AG08395 (cell line): ENCODE data around the gene RTEL1.
"Not testable (repeated sequence)": the region's sequence is repeated elsewhere in the genome, so short reads cannot be mapped to it uniquely, and the experiment has no call there.

Experiments used
- DNase-seq: peaks from one replicate; pipeline ENCODE4 v3.0.0; 2012; ENCODE audit warnings: mixed read lengths, low spot score

RTEL1 gene

GRCh38 chr20:63671695-63672094 is 13.6 kb downstream of the RTEL1 start:
- DNase-seq: not testable (repeated sequence)

- no peak for DNase-seq
Observed at GRCh38 chr20:63672666-63673065, 14.6 kb downstream of the RTEL1 start.

GRCh38 chr20:63673951-63674350 is 15.8 kb downstream of the RTEL1 start:
- no peak for DNase-seq

- DNase-seq: no peak
Observed at GRCh38 chr20:63675681-63676368, 17.7 kb downstream of the RTEL1 start.

GRCh38 chr20:63678071-63678470 is 20.0 kb downstream of the RTEL1 start:
- no peak for DNase-seq

- no peak for DNase-seq
Observed at GRCh38 chr20:63678667-63679465, 20.8 kb downstream of the RTEL1 start.

GRCh38 chr20:63679799-63680305 is 21.7 kb downstream of the RTEL1 start:
- DNase-seq: no peak

- no peak for DNase-seq
Observed at GRCh38 chr20:63680427-63680826, 22.3 kb downstream of the RTEL1 start.

- DNase-seq: no peak
Observed at GRCh38 chr20:63680857-63681608, 22.9 kb downstream of the RTEL1 start.

- DNase-seq: no peak
Observed at GRCh38 chr20:63681609-63682142, 23.6 kb downstream of the RTEL1 start.

GRCh38 chr20:63682384-63683139 is 24.4 kb downstream of the RTEL1 start:
- DNase-seq: peak; percentile 93

- no peak for DNase-seq
Observed at GRCh38 chr20:63685269-63686026, 27.3 kb downstream of the RTEL1 start.

- DNase-seq: no peak
Observed at GRCh38 chr20:63686094-63686491, 28.0 kb downstream of the RTEL1 start.

GRCh38 chr20:63686492-63687321 is 28.6 kb downstream of the RTEL1 start:
- DNase-seq: peak; percentile 83

- no peak for DNase-seq
Observed at GRCh38 chr20:63687419-63688178, 29.5 kb downstream of the RTEL1 start.

- no peak for DNase-seq
Observed at GRCh38 chr20:63688228-63689045, 30.3 kb downstream of the RTEL1 start.

GRCh38 chr20:63689046-63690002 is 31.2 kb downstream of the RTEL1 start:
- DNase-seq: no peak
